DND-41 (cell line): ENCODE results near the gene RBMS3.

Experiments
- EZH2 ChIP-seq: IDR thresholded peaks from 3 replicates; pipeline ENCODE4 v1.6.1; 2012; ENCODE audit warnings: borderline replicate concordance, low read depth, mild to moderate bottlenecking, moderate library complexity, low read length, inconsistent platforms; ENCODE audit not compliant: severe bottlenecking
- TF ChIP-seq, protein P1 (sequence below): IDR thresholded peaks from 2 replicates; pipeline ENCODE4 v1.5.1; 2012; ENCODE audit warnings: borderline replicate concordance, low read length, moderate library complexity, mild to moderate bottlenecking; ENCODE audit not compliant: poor library complexity, severe bottlenecking; ENCODE audit errors: extremely low read depth

- TF ChIP-seq, protein P1, sequence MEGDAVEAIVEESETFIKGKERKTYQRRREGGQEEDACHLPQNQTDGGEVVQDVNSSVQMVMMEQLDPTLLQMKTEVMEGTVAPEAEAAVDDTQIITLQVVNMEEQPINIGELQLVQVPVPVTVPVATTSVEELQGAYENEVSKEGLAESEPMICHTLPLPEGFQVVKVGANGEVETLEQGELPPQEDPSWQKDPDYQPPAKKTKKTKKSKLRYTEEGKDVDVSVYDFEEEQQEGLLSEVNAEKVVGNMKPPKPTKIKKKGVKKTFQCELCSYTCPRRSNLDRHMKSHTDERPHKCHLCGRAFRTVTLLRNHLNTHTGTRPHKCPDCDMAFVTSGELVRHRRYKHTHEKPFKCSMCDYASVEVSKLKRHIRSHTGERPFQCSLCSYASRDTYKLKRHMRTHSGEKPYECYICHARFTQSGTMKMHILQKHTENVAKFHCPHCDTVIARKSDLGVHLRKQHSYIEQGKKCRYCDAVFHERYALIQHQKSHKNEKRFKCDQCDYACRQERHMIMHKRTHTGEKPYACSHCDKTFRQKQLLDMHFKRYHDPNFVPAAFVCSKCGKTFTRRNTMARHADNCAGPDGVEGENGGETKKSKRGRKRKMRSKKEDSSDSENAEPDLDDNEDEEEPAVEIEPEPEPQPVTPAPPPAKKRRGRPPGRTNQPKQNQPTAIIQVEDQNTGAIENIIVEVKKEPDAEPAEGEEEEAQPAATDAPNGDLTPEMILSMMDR, result no peak
- TF ChIP-seq EZH2, result no peak
Observed at GRCh38 chr3:29236146-29236840, 44.6 kb upstream of the RBMS3 start.
